Panc1 (cell line): ENCODE data around the gene LIX1L.

Source experiments
- CTCF ChIP-seq: fragments of 450-650 bp; IDR thresholded peaks from 2 replicates; pipeline ENCODE4 v1.5.1; 2017; ENCODE audit warnings: mild to moderate bottlenecking
- POLR2AphosphoS5 ChIP-seq: IDR thresholded peaks from 2 replicates; pipeline ENCODE4 v1.6.1; 2012; ENCODE audit warnings: mild to moderate bottlenecking, low read depth, low read length, moderate library complexity
- REST ChIP-seq, 2 experiments: IDR thresholded peaks; 2 replicates each; pipeline ENCODE4 v1.6.1; 2011 to 2012; ENCODE audit warnings: low read depth in 2 of 2, control low read depth in 1 of 2, low read length in 1 of 2, mild to moderate bottlenecking in 1 of 2, moderate library complexity in 1 of 2; ENCODE audit not compliant: insufficient read depth in 1 of 2

- no peak for TF ChIP-seq POLR2AphosphoS5
- no peak for TF ChIP-seq CTCF
- TF ChIP-seq REST (IDR thresholded peaks at IDR 0.05; ENCODE audit: insufficient read depth in 1 of 2, low read depth in 2 of 2, low read length in 1 of 2), result no peak
Measured at GRCh38 chr1:145994391-145995120, 36.7 kb upstream of the LIX1L start.
